Mononuclear cell (primary cell): ENCODE measurements around the gene TRIP11. TPM values are rescaled to one million over a fixed set of nuclear protein-coding genes. Genes with fewer than 3 reads are reported as not detected.

Source experiments
- H3K27me3 ChIP-seq: 2 replicates; pipeline ENCODE4 v1.6.0; 2011; ENCODE audit warnings: low read length, control low read depth; ENCODE audit not compliant: insufficient read depth
- H3K4me1 ChIP-seq: 2 replicates; pipeline ENCODE4 v1.5.1; 2011; ENCODE audit warnings: mild to moderate bottlenecking, low read length, control low read depth; ENCODE audit not compliant: insufficient read depth
- H3K4me3 ChIP-seq: 2 replicates; pipeline ENCODE4 v1.5.1; 2011; ENCODE audit warnings: mild to moderate bottlenecking, low read length, moderate library complexity
- H3K9me3 ChIP-seq: 2 replicates; pipeline ENCODE4 v1.5.1; 2011; ENCODE audit warnings: low read depth, mild to moderate bottlenecking, control low read depth, low read length
- total RNA-seq: library from RNA; depleted of rRNA; stranded (reverse); fragments of >200 nt; gene quantifications from one replicate; pipeline ENCODE4 v1.2.3, GENCODE V29; 2012

The TRIP11 gene
- total RNA-seq, 1 donor: 11.5 TPM

DNA sequence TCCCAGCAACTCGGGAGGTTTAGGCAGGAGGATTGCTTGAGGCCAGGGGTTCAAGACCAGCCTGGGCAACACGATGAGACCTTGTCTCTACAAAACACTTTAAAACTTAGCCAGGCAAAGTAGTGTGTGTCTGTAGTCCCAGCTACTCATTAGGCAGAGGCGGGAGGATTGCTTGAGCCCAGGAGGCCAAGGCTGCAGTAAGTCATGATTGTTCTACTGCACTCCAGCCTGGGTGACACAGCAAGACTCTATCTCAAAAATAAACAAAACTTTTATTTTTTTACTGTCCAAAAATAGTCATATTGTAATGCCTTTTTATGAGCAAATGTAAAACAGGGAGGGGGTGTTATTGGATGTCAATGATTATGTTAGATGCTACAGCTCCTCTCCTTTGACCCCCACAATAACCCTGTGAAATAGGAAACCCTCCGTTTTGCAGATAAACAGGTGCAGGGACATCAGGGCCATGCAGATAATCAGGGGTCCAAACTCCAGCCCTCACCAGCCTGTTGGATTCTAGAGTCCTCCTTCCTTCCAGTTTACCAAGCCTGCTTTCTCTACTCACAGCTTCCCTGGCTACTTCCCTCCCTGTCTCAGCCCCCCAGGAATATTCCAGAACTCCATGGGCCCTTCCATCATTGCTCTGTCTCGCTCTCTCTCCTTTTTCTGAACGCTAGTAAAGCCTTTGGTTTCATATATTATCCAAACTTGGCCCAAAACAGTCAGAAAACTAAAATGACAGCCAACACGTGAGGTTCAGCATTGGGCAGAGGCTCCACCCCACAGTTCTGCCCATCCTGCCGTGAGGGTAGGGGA, 86.5 kb downstream of the TRIP11 start:
- Histone ChIP-seq H3K4me1 (no peaks in the 10 kb centered on the region), H3K9me3 (no peaks in the 10 kb centered on the region), H3K4me3 (no peak overlapping the region), H3K27me3 (no peaks in the 10 kb centered on the region)

DNA sequence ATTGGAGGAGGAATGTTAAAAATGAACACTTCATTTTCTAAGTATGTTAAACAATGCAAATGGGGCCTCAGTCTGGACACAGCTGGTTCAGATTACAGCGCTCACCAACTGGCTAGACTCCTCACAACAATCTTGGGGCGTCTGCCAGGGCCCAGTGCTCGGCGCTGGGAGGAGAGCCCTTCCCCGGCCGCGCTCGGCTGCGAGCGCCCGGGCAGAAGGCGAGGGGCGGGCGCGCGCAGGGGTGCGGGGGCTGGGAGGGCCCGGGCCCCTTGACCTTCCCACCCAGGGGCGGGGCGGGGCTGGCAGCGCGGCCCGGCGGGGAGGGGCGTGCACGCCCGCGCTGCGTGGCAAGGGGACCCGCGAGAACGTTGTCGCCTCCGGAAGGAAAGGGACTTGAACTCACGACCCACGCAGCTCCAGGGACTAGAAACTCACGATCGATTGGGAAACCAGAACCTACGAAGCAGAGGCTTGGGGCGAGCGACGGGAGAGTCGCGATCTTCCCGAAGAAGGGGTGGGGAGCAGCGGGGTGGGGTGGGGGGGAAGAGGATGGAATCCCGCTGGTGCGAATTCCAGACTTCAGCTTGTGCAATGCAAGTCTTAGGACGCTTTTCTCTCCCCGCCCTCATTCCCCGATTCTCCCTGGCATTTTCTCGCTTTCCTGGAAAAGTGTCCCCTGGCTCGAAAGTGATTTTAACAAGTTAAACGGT, 92.2 kb downstream of the TRIP11 start, which contains the start of gene FBLN5:
FBLN5 (minus strand) TSS at position 220 of the 710 bp plus-strand sequence. CDS start 465 bp downstream, outside the sequence.
- H3K27me3 ChIP-seq: peaks cover 26% of the 10 kb centered on the region
- H3K4me1 ChIP-seq: peaks cover 14% of the 10 kb centered on the region
- peak within 1 kb of the TSS; percentile 18 for H3K4me3 ChIP-seq
- H3K9me3 ChIP-seq: no peaks in the 10 kb centered on the region

DNA sequence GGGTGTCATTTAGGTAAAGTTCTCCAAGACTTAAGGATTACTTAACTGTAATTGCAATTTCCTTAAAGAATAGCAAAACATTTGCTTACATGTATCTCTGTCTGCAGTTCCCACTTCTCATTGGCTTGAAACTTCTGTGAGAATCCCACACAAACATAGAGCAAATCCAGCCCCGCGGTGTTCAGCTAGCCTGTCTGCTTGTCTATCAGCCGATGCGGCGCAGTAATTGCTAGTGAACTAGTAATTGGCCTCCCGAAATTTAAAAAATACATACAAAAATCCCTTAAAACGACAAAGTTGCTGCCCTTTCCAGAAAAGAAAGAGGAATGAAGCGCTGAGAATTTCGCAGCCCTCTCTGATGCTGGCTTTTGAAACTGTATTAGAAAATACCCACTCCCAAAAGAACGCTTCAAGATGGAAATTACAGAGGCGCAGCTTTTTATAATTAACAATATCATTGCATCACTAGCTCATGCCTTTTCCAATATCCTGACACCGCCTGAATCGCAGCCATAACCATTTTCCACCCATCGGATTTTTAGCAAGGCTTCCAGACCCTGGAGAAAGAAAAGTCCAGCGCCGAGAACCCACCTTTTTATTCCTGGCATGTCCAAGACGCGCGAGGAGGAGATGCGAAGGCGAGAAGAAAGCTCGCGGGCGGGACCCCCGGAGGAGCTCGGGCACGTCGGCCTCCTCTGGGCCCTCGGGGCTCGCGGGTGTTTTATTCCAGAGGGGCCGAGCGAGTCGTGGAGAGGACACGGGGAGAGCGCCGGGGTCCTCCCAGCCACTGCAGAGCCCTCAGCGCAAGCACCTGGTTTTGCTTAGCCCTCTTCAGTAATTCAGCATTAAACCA, 93.0 kb downstream of the TRIP11 start:
- Histone ChIP-seq H3K4me1 (peaks cover 14% of the 10 kb centered on the region), H3K27me3 (peaks cover 26% of the 10 kb centered on the region), H3K4me3 (peak overlapping the region; percentile 18), H3K9me3 (no peaks in the 10 kb centered on the region)

DNA sequence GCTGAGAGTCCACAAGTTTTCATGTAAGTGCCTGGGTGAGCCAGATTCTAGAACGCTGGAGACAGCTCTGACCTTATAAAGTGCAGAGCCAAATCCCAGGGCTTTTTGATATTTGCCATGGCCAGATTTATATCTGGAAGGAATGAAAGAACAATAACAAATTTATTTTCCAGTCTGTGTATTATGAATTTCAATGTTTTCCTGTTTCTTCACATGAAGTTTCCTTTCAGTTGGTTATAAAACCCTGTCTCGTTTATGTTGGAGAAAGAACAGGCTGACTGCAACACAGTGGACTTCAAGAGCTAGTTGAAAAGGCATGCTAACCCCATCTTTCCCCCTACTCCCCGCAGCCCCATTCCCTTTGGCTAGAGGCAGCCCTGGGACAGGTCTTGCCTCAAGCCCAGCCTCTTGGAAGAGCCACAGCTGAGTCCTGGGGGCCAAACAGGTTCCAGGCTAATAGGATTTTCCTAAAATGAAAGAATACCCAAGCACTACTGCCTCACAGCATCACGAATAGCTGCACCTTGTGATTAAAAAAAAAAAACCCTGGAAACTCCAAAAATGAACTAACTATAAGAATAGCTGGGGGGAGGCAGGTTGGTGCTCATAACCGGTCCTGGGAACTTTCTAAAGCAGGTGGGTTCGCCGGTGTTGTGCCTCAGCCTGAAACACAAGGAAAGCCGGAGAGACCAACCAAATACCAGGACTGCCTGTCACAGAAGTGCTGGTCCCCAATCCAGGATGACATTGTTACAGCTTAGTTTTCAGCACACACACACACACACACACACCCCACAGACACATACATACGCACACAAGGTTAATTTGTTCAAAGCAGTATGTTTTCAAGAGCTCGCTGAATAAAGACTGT, 93.9 kb downstream of the TRIP11 start:
- Histone ChIP-seq H3K4me1 (peaks cover 14% of the 10 kb centered on the region), H3K9me3 (no peaks in the 10 kb centered on the region), H3K4me3 (no peak overlapping the region), H3K27me3 (peaks cover 26% of the 10 kb centered on the region)

DNA sequence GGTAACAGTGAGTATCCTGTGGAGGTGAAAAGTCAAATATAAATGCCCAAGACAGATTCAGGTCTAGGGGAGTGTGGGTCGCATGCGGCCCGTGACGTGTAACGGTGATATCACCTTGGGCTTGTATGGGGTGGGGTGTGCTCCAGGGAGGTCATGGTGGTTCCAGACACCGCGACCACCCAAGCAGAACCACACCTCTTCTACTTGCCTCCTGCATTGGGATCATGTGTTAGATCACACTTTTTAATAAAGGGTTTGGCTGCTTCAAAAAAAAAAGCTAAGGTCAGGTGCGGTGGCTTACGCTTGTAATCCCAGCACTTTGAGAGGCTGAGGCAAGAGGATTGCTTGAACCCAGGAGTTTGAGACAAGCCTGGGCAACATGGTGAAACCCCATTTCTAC, 96.9 kb downstream of the TRIP11 start:
- no peaks in the 10 kb centered on the region for H3K9me3 ChIP-seq
- H3K4me1 ChIP-seq: peaks cover 14% of the 10 kb centered on the region
- H3K27me3 ChIP-seq: peaks cover 22% of the 10 kb centered on the region
- H3K4me3 ChIP-seq: no peak overlapping the region

DNA sequence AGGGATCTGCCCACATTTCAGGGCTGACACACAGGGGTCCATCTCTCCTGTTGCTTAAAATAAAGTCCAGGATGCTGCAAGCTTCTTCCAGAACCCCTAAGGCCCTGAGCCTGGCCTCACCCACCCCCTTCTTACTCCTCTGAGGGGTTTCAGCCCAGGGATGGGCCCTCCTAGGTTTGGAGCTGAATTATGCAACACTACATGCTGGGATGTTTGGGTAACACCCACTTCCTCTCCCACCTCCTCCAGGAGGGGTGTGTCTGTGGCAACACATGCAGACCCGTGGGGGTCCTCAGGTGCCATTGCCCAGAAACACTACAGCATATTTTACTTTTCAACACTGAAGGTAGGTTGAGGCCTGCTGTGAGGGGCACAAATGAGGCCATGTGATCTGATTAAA, 97.7 kb downstream of the TRIP11 start:
- H3K9me3 ChIP-seq: no peaks in the 10 kb centered on the region
- H3K27me3 ChIP-seq: peaks cover 22% of the 10 kb centered on the region
- no peak overlapping the region for H3K4me3 ChIP-seq
- peaks cover 12% of the 10 kb centered on the region for H3K4me1 ChIP-seq

DNA sequence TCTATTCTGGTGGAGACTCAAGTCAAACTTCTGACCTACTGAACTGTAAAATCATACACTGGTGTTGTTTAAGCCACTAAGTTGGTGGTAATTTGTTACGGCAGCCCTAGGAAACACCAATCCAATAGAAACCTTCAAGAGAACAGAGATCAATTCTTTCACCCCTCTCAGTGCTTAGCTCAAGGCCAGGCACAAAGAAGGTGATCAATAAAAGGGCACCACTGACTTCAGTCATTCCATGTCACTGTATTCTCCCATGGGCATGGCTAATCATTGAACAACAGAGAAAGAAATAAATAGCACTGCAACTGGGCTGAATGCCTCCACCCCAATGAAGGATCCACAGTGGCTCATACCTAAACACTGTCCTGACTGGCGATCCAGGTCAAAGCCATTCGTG, 99.7 kb downstream of the TRIP11 start:
- Histone ChIP-seq H3K4me3 (no peak overlapping the region), H3K27me3 (peaks cover 4% of the 10 kb centered on the region), H3K9me3 (no peaks in the 10 kb centered on the region), H3K4me1 (no peaks in the 10 kb centered on the region)

DNA sequence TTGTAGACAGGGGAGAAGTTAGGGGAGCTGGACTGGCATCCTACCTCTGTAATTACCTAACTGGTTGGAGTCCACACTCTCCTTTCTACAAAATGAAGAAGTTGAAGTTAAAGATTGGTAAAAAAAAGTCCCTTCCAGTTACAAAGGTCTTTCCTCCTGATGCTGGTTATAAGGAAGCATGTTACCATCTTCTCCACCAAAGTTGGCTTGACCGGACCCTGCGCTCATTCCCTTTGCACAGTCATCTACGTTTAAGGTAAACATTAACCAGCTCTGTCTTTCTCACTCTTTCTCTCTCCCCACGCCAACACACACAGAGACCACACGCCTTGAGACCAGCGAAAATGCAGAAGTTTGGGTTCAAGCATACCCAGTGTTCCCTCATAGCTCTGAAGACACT, 104.3 kb downstream of the TRIP11 start:
- Histone ChIP-seq H3K27me3 (no peaks in the 10 kb centered on the region), H3K4me3 (no peak overlapping the region), H3K9me3 (no peaks in the 10 kb centered on the region), H3K4me1 (no peaks in the 10 kb centered on the region)

DNA sequence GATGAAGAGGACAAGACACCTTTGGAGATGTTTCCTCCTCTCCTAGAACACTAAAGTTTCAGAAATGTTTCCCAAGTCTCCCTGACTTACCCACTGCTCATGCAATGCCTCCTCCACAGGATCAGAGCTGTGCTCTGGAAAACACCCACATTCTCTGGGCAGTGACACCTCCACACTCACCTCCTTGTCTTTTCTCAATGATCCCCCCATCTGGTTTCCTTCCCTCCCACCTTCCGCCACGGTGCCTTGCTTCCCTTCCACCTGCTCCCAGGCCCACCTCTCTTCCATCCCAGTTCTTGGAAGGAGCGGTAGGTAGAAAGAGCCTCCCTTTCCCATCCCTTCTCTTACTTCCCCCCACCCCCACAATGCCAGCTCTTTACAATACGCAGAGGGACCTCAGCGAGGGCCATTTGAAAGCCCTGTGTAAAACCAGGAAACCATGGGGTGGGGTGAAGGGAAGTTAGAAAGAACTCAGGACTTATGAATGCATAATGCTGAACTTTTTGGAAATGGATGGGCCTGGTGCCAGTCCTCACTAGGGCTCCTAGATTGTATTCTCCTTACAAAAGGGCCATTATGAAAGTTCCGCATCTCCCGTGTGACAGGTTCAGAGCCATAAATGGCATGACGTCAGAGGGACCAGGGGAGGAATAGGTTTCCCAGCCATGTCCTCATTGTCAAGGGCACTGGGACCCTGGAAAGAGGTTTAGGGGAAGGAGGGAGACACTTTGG, 105.1 kb downstream of the TRIP11 start:
- H3K27me3 ChIP-seq: no peaks in the 10 kb centered on the region
- no peak overlapping the region for H3K4me3 ChIP-seq
- no peaks in the 10 kb centered on the region for H3K4me1 ChIP-seq
- H3K9me3 ChIP-seq: no peaks in the 10 kb centered on the region

DNA sequence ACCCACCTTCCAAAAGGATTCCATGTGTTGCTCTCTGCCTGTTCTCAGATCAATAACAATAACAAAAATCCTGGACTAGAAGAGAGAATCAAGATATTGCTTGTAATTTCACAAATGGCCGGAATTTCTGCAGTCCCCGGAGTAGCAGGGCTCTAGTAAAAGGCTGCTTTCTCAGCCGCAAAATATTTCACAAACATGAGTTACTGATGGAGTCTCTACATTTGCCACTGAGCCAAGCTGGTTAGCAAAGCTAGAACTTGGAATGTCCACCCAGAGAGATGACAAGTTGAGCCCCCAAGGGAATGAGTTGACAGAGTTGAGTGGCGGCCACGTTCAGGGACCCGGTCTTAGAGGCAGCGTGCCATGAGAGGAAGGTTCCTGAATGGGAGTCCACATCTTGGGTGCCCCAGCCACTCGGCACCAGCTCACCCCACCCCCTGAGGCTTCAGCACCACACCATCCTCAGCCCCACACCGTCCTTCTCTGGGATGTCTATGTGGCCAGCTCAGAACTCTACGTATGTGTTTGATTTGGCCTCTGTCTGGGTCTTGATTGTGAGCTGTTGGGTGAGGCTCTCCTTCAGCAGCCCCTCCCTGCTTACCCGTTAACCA, 108.3 kb downstream of the TRIP11 start:
- no peak overlapping the region for H3K4me3 ChIP-seq

DNA sequence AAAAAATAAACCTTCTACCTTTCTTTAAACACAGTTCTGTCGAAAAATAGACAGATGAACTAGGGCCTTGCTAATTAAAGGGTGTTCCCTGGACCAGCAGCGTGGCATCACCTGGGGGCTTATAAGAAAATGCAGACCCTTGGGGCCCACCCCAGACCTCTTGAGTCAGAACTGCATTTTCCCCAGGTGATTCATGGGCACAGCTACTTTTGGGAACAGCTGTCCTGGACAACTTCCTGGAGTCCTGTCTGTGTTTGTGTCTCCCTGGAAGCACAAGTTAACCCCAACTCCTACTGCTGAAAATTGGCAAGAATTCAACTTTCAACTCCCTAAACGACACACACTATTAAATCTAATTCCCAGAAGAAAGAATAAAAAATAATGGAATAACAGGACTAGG, 110.2 kb downstream of the TRIP11 start:
- Histone ChIP-seq H3K4me1 (no peaks in the 10 kb centered on the region), H3K27me3 (no peaks in the 10 kb centered on the region), H3K4me3 (no peak overlapping the region), H3K9me3 (no peaks in the 10 kb centered on the region)

More for the DNA sequence above, 108.3 kb downstream of the TRIP11 start:
- Histone ChIP-seq H3K9me3 (no peaks in the 10 kb centered on the region), H3K27me3 (no peaks in the 10 kb centered on the region), H3K4me1 (no peaks in the 10 kb centered on the region)

DNA sequence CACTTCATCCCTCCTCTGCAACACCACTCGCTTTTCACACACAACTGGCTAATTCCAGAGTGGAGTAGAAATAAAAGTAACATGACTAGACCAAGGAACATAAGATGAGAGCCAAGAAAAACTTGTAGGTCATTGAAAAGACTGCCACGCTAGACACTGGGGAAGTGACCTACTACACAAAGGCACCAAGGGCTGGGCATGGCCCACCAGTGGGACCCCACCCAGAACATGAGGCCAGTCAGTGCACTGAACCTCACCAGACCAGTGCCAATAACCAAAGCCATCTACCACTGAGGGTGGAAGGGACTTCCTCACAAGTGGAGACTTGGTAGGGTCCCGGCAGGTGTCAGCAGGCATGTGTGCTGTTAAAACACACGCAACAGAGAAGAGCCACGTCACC, 112.1 kb downstream of the TRIP11 start:
- no peaks in the 10 kb centered on the region for H3K9me3 ChIP-seq
- no peaks in the 10 kb centered on the region for H3K27me3 ChIP-seq
- H3K4me1 ChIP-seq: no peaks in the 10 kb centered on the region
- H3K4me3 ChIP-seq: no peak overlapping the region

DNA sequence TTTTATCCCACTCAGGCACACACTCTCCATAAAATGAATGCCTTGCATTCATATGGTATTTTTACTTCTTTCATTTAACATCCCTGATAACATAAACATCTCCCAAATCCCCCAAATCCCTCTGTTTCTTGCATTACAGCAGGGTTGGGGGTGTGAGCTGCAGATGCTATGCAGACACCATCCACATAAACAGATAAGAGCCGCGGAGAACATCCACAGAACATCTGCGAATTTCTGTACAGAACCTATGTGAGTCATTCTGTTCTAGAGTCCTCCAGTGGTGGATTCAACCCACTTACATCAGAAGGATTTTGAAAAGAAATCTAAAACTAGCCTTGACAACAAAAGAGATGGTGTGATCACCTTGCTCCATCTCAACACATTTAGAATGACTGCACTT, 112.7 kb downstream of the TRIP11 start:
- H3K4me3 ChIP-seq: no peak overlapping the region
- no peaks in the 10 kb centered on the region for H3K9me3 ChIP-seq
- H3K27me3 ChIP-seq: no peaks in the 10 kb centered on the region

More for the DNA sequence above, 112.7 kb downstream of the TRIP11 start:
- no peaks in the 10 kb centered on the region for H3K4me1 ChIP-seq
